Measurements from ENCODE around the gene PIGX. TPM values are rescaled to one million over a fixed set of nuclear protein-coding genes. Genes with fewer than 3 reads are reported as not detected.

Gene PIGX
- total RNA-seq, 1 experiment from 2014 or later, result 70.2 TPM

GRCh38 chr3:196757876-196758739, 45.9 kb downstream of the PIGX start:
- DNase-seq (ENCODE audit: low spot score), result peak; percentile 83

- no peak for DNase-seq (ENCODE audit: low spot score)
These were observed 51.0 kb downstream of the PIGX start for GRCh38 chr3:196763179-196763578.

- DNase-seq (ENCODE audit: low spot score), result no peak
These were observed 53.3 kb downstream of the PIGX start for GRCh38 chr3:196765454-196765853.

- DNase-seq (ENCODE audit: low spot score), result no peak
These were observed 58.9 kb downstream of the PIGX start for GRCh38 chr3:196771067-196771466.

GRCh38 chr3:196772102-196772501, 59.9 kb downstream of the PIGX start:
- DNase-seq (ENCODE audit: low spot score), result no peak

GRCh38 chr3:196772897-196773296, 60.7 kb downstream of the PIGX start:
- no peak for DNase-seq (ENCODE audit: low spot score)

- DNase-seq (ENCODE audit: low spot score), result no peak
These were observed 62.1 kb downstream of the PIGX start for GRCh38 chr3:196774191-196774820.

GRCh38 chr3:196774848-196775422, 62.8 kb downstream of the PIGX start:
- DNase-seq (ENCODE audit: low spot score), result no peak

- no peak for DNase-seq (ENCODE audit: low spot score)
These were observed 63.8 kb downstream of the PIGX start for GRCh38 chr3:196775938-196776337.

- DNase-seq (ENCODE audit: low spot score), result no peak
These were observed 65.7 kb downstream of the PIGX start for GRCh38 chr3:196777836-196778235.

GRCh38 chr3:196778755-196779154, 66.6 kb downstream of the PIGX start:
- DNase-seq (ENCODE audit: low spot score), result peak; percentile 75

- DNase-seq (ENCODE audit: low spot score), result no peak
These were observed 70.3 kb downstream of the PIGX start for GRCh38 chr3:196782511-196782910.

Other genes with a start within 250 kb of the PIGX start
- 25.3 and 25.9 TPM in 2 replicates for gene RNF168, start 208.6 kb upstream of the PIGX start, total RNA-seq (2014; rRNA removed; shearing (Covaris generic))
- gene SMCO1, start 197.0 kb upstream of the PIGX start, total RNA-seq (2014; rRNA removed; shearing (Covaris generic)), result not detected in 2 replicates
- 12.8 and 13.9 TPM in 2 replicates for gene WDR53, start 143.8 kb upstream of the PIGX start, total RNA-seq (2014; rRNA removed; shearing (Covaris generic))
- 22.7 and 28.7 TPM in 2 replicates for gene FBXO45, start 143.7 kb upstream of the PIGX start, total RNA-seq (2014; rRNA removed; shearing (Covaris generic))
- not detected in 2 replicates for gene NRROS, start 72.7 kb upstream of the PIGX start, total RNA-seq (2014; rRNA removed; shearing (Covaris generic))
- 9.7 and 13.8 TPM in 2 replicates for gene CEP19, start 127 bp upstream of the PIGX start, total RNA-seq (2014; rRNA removed; shearing (Covaris generic))
- gene PAK2, start 27.5 kb downstream of the PIGX start, total RNA-seq (2014; rRNA removed; shearing (Covaris generic)), result 46.0 and 54.0 TPM in 2 replicates
- 48.6 and 60.6 TPM in 2 replicates for gene SENP5, start 155.5 kb downstream of the PIGX start, total RNA-seq (2014; rRNA removed; shearing (Covaris generic))
- 90.6 and 107 TPM in 2 replicates for gene NCBP2, start 230.2 kb downstream of the PIGX start, total RNA-seq (2014; rRNA removed; shearing (Covaris generic))

All from A172 (cell line).